Parathyroid adenoma (tissue), 2 donors: ENCODE measurements around the gene BSCL2.

Source experiments
- H2AFZ ChIP-seq: fragments of 300-600 bp; sonication (generic); one replicate; pipeline ENCODE4 v1.7.0; 2017; ENCODE audit warnings: antibody characterized with exemption, mild to moderate bottlenecking
- H3K27ac ChIP-seq: fragments of 300-600 bp; sonication (generic); one replicate; pipeline ENCODE4 v1.7.0; 2017
- H3K27me3 ChIP-seq: fragments of 300-600 bp; sonication (generic); one replicate; pipeline ENCODE4 v1.7.0; 2017; ENCODE audit warnings: low read length; ENCODE audit not compliant: control insufficient read depth, insufficient read depth
- H3K36me3 ChIP-seq: fragments of 300-600 bp; sonication (generic); one replicate; pipeline ENCODE4 v1.7.0; 2017; ENCODE audit warnings: low read length; ENCODE audit not compliant: control insufficient read depth, insufficient read depth
- H3K4me1 ChIP-seq: fragments of 300-600 bp; sonication (generic); one replicate; pipeline ENCODE4 v1.7.0; 2017; ENCODE audit warnings: control low read depth
- H3K4me2 ChIP-seq: fragments of 300-600 bp; sonication (generic); one replicate; pipeline ENCODE4 v1.7.0; 2017; ENCODE audit warnings: low read length
- H3K4me3 ChIP-seq: fragments of 300-600 bp; sonication (generic); one replicate; pipeline ENCODE4 v1.7.0; 2017; ENCODE audit warnings: low read depth, low read length
- H3K79me2 ChIP-seq: fragments of 300-600 bp; sonication (generic); one replicate; pipeline ENCODE4 v1.7.0; 2017; ENCODE audit warnings: control low read depth
- H3K9ac ChIP-seq: fragments of 300-600 bp; sonication (generic); one replicate; pipeline ENCODE4 v1.7.0; 2017; ENCODE audit warnings: mild to moderate bottlenecking
- H3K9me3 ChIP-seq: fragments of 300-600 bp; sonication (generic); one replicate; pipeline ENCODE4 v1.7.0; 2017; ENCODE audit warnings: low read length; ENCODE audit not compliant: control insufficient read depth
- TF ChIP-seq, protein P1 (sequence below): fragments of 300-600 bp; sonication (generic); IDR thresholded peaks from one replicate; pipeline ENCODE4 v1.7.0; 2017; ENCODE audit warnings: antibody characterized with exemption, mild to moderate bottlenecking
- donor health status: primary hyperparathyroidism.

Gene BSCL2

GRCh38 chr11:62689421-62690183 lies 17.6 kb downstream of the BSCL2 start, which contains the start of gene LRRN4CL:
Gene LRRN4CL, minus strand, starts transcription at chr11:62689530. Its CDS starts 1,022 bp downstream, at chr11:62688508.
- Histone ChIP-seq H3K4me1 (no peaks in the 10 kb centered on the region), H2AFZ (no peak within 1 kb of the TSS), H3K4me2 (no peak within 1 kb of the TSS), H3K9ac (no peak within 1 kb of the TSS), H3K27ac (no peak within 1 kb of the TSS), H3K27me3 (no peaks in the 10 kb centered on the region), H3K4me3 (no peak within 1 kb of the TSS), H3K9me3 (no peaks in the 10 kb centered on the region), H3K36me3 (no peaks in the 10 kb centered on the region), H3K79me2 (no peaks in the 10 kb centered on the region)
- TF ChIP-seq, protein P1, sequence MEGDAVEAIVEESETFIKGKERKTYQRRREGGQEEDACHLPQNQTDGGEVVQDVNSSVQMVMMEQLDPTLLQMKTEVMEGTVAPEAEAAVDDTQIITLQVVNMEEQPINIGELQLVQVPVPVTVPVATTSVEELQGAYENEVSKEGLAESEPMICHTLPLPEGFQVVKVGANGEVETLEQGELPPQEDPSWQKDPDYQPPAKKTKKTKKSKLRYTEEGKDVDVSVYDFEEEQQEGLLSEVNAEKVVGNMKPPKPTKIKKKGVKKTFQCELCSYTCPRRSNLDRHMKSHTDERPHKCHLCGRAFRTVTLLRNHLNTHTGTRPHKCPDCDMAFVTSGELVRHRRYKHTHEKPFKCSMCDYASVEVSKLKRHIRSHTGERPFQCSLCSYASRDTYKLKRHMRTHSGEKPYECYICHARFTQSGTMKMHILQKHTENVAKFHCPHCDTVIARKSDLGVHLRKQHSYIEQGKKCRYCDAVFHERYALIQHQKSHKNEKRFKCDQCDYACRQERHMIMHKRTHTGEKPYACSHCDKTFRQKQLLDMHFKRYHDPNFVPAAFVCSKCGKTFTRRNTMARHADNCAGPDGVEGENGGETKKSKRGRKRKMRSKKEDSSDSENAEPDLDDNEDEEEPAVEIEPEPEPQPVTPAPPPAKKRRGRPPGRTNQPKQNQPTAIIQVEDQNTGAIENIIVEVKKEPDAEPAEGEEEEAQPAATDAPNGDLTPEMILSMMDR: no peak

DNA sequence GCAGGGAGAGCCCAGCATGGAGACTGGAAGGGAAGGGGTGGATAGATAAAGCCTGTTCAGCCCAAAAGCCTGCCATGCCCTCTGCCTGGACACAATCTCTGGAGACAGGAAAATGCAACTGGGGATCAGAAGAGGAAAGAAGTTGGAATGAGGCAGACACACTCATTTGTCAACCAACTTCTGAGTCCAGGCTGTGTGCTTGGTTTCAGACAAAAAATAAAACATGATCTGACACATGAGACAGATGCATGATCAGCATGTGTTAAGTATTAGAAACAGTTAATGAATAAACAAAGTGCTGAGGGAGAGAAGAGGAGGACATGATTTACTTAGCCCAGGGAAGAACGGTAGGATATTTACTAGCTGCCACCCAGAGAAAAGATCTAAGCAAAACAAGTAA lies 18.7 kb downstream of the BSCL2 start:
- Histone ChIP-seq H3K9me3 (no peaks in the 10 kb centered on the region), H3K4me3 (no peak overlapping the region), H3K79me2 (no peaks in the 10 kb centered on the region), H3K36me3 (no peaks in the 10 kb centered on the region), H3K9ac (no peak overlapping the region), H2AFZ (no peak overlapping the region), H3K27ac (no peak overlapping the region), H3K4me1 (no peaks in the 10 kb centered on the region), H3K27me3 (no peaks in the 10 kb centered on the region), H3K4me2 (no peak overlapping the region)
- TF ChIP-seq, protein P1: no peak

- Histone ChIP-seq H2AFZ (no peak overlapping the region), H3K27ac (no peak overlapping the region), H3K36me3 (no peaks in the 10 kb centered on the region), H3K4me1 (no peaks in the 10 kb centered on the region), H3K79me2 (no peaks in the 10 kb centered on the region), H3K9ac (no peak overlapping the region), H3K4me2 (no peak overlapping the region), H3K27me3 (no peaks in the 10 kb centered on the region), H3K4me3 (no peak overlapping the region), H3K9me3 (no peaks in the 10 kb centered on the region)
- TF ChIP-seq, protein P1: no peak
Measured at GRCh38 chr11:62687508-62688396, 19.5 kb downstream of the BSCL2 start.

DNA sequence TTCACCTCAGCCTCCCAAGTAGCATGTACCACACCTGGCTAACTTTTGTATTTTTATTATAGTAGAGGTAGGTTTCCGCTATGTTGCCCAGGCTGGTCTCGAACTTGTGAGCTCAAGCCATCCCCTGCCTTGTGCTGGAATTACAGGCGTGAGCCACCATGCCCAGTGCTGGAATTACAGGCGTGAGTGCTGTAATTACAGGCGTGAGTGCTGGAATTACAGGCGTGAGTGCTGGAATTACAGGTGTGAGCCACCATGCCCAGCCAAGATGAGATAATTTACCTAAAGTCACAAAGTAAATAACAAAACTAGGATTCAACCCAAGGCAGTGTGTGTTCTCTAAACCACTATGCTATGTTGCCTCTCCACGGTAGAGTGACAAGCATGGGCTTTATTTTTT lies 24.7 kb downstream of the BSCL2 start:
- Histone ChIP-seq H3K27ac (no peak overlapping the region), H3K4me3 (no peak overlapping the region), H2AFZ (no peak overlapping the region), H3K9me3 (no peaks in the 10 kb centered on the region), H3K4me2 (no peak overlapping the region), H3K27me3 (no peaks in the 10 kb centered on the region), H3K4me1 (no peaks in the 10 kb centered on the region), H3K9ac (no peak overlapping the region), H3K79me2 (no peaks in the 10 kb centered on the region), H3K36me3 (no peaks in the 10 kb centered on the region)
- TF ChIP-seq, protein P1: no peak
